ENCODE measurements around the gene HIF1A.
A peak's percentile ranks its signal among the peaks of the same experiment; 100 is the strongest.
"Not testable (repeated sequence)": the region's sequence is repeated elsewhere in the genome, so short reads cannot be mapped to it uniquely, and the experiment has no call there.

Gene HIF1A

DNA sequence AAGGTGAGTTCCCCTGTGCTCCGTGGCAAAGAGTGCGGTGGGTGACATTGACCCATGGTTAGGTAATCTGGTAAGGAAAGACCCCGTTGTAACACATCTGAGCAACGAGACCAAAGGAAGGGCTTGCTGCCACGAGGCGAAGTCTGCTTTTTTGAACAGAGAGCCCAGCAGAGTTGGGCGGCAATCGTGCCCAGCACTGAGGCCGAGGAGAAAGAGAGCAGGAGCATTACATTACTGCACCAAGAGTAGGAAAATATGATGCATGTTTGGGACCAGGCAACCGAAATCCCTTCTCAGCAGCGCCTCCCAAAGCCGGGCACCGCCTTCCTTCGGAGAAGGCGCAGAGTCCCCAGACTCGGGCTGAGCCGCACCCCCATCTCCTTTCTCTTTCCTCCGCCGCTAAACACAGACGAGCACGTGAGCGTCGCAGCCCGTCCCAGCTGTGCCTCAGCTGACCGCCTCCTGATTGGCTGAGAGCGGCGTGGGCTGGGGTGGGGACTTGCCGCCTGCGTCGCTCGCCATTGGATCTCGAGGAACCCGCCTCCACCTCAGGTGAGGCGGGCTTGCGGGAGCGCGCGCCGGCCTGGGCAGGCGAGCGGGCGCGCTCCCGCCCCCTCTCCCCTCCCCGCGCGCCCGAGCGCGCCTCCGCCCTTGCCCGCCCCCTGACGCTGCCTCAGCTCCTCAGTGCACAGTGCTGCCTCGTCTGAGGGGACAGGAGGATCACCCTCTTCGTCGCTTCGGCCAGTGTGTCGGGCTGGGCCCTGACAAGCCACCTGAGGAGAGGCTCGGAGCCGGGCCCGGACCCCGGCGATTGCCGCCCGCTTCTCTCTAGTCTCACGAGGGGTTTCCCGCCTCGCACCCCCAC is at the start of gene HIF1A:
TSS of gene HIF1A (plus strand) at position 684 of the 865 bp plus-strand sequence. CDS start 292 bp downstream, outside the sequence.
- peak; percentile 93 to 97 for DNase-seq

- DNase-seq, result no peak
Observed at GRCh38 chr14:61646366-61647116, 48.8 kb upstream of the HIF1A start.

GRCh38 chr14:61647704-61648103 is 47.6 kb upstream of the HIF1A start:
- DNase-seq, result no peak

GRCh38 chr14:61648377-61648776 is 46.9 kb upstream of the HIF1A start:
- no peak for DNase-seq

DNA sequence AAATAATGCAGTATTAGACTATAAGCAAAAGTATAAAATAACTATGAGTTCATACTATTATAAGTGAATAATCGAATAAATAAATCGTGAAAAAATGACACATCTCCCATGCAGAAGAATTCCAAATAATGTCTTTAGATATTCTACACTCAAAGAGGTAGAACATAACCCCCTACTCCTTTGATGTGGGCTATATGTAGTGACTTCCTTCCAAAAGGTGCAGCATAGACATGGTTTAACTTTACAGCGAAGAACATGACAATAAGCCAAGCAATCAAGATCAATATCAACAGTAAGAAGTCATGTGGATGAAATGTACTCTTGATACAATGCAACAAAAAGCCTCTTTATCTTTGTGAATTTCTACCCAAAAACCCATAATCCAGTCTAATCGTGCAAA is 46.0 kb upstream of the HIF1A start:
- no peak for DNase-seq

DNA sequence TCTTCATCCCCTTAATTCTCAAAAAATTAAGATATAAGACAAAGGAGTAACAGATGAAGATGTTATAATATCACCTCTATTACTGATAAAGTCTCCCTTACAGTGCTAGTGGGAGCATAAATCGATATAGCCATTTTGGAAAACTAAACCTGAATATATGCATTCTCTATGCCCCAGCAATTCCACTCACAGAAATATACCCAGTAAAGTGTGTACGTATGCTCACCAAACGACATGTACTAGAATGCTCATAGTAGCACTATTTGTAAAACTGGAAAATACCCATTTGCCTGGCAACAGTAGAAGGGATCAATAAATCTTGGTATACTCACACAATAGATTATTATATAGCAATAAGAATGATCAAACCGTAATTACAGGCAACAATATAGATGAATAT is 44.0 kb upstream of the HIF1A start:
- no peak for DNase-seq

- no peak for DNase-seq
Observed at GRCh38 chr14:61652526-61653262, 42.6 kb upstream of the HIF1A start.

- DNase-seq, result no peak
Observed at GRCh38 chr14:61653507-61653906, 41.8 kb upstream of the HIF1A start.

DNA sequence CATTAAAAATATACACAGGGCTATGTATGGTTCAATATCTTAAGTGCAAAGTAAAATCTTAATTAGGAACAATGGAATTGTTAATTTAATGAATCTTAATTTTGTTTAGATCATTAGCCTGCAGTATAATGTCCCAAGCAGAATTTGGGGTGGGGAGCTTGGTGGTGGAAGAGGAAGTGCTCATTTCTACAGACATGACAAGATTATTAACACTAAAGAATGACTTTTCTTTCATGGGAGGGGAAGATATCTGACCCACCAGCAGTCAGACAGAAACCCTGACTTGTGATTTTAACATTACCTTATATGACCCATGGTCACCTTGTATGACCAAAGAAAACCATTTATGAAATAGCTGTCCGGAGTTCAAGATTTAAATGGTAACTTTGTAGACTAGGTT is 41.3 kb upstream of the HIF1A start:
- no peak for DNase-seq

DNA sequence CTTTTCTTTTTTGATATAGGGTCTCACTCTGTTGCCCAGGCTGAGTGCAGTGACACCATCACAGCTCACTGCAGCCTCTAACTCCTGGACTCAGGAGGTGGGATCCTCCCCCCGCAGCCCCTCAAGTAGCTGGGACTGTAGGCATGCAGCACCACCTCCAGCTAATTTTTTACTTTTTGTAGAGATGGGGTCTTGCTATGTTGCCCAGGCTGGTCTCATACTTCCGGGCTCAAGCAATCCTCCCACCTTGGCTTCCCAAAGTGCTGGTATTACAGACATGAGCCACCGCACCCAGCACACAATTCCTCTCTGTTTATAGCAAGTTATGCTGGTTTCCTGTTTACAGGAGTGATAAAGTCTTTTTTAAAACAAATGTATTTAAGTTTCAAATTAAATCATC is 39.5 kb upstream of the HIF1A start:
- no peak for DNase-seq

DNA sequence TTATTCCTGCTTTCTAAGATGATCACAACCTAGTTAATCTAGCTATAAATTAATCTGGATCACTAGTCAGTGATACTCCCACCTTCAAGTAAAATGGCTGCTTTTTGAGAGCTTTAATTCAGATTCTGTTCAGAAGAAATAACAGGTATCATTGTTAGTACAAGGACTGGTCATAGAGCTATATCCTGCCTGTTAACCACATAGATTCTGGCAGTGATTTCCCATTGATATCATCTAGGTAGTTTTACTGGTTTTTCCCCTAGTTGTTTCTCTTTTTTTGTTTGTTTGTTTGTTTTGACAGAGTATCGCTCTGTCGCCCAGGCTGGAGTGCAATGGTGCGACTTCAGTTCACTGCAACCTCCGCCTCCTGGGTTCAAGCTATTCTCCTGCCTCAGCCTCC is 39.0 kb upstream of the HIF1A start:
- DNase-seq, result no peak

DNA sequence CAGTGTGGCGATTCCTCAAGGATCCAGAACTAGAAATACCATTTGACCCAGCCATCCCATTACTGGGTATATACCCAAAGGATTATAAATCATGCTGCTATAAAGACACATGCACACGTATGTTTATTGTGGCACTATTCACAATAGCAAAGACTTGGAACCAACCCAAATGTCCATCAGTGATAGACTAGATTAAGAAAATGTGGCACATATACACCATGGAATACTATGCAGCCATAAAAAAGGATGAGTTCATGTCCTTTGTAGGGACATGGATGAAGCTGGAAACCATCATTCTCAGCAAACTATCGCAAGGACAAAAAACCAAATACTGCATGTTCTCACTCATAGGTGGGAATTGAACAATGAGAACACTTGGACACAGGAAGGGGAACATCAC is 37.2 kb upstream of the HIF1A start:
- not testable (repeated sequence) for DNase-seq

- no peak for DNase-seq
Observed at GRCh38 chr14:61659582-61659981, 35.7 kb upstream of the HIF1A start.

- no peak for DNase-seq
Observed at GRCh38 chr14:61661471-61662400, 33.6 kb upstream of the HIF1A start.

DNA sequence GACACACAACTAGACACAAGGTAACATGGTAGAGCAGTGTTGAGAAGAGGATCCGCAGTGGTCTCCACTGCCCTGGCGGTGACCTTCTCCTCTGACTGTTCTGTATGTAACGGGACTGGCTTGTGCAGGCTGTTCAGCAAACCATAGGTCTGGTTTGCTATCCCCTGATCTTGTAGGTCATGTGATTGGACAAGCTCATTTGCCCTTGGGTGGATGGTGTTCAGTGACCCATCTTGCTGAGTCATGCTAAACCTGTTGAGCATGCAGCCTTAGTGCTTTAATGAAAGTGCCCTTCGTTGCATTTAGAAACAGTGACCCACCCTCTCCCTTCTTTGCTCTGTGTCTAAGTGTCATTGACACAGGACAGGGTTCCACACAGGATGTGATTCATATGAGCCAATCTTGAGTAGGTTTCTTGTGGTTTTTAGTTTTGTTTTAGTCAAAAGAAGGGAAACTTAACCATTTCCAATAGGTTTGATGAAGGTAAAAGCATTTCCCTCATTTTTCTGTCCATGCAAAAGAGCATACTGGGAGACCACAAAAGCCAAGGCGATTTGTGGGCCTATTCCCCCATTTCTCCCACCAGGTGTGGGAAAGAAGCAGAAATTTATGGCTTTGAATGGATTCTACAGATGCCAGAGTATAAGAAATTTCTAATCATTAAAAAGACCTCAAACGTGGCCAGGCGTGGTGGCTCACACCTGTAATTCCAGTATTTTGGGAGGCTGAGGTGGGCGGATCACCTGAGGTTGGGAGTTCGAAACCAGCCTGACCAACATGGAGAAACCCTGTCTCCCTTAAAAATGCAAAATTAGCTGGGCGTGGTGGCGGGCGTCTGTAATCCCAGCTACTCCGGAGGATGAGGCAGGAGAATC is 32.6 kb upstream of the HIF1A start:
- DNase-seq, result peak; percentile 46 to 48

GRCh38 chr14:61663312-61663979 is 31.9 kb upstream of the HIF1A start:
- DNase-seq, result no peak

DNA sequence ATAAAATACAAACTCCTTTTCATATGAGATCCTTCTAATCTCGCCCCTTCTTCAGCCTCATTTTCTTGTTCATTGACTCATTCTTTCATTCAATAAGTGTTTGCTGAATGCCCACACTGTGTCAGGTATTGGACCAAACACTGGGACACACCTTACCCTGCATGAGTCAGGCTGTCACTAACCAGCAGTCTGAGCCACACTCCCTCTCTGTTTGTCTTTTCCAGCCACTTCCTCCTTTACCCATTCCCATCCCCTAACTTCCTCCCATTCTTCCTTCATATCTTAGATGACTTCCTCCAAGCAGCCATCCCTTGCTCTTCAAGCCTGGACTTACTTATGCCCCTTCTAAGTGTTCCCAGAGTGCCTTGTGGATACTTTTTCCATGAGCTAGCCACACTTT is 27.0 kb upstream of the HIF1A start:
- peak in 1 of 2 donors; percentile 30 for DNase-seq

DNA sequence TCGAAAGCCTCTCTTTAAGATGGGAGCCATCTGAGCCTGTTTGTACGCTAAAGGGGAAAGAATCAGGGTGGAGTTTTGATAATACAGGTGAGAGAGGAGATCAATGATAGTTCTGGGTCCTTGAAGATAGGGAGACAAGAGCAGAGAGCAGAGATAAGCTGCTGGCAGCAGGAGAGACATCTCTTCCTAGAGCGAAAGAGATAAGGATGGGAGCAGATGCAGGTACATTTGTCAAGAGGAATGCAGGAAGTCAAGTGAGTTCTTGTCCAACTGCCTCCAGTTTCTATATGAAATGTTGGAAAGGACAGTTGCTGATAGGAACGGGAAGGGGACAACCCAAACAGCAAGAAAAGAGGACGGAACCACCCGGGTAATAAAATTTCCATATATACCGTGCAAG is 24.7 kb upstream of the HIF1A start:
- DNase-seq, result no peak

DNA sequence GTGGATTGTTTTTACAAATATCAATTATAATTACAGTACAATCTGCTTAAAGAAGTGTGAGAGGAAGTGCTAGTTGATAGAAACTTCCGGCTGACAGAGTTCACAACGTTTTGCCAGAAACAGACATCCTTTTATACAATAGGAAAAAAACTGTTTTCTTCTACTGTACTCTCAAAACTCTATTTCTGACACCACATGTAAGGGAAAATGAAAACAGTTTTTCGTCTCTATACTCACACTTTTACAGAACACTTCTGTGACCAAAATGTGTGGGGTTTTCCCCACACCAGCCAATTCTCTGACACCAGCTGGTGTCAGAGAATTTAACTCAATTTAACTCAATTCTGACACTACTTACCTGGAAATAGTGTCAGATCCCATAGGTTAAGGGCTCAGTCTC is 24.2 kb upstream of the HIF1A start:
- peak; percentile 40 to 42 for DNase-seq

DNA sequence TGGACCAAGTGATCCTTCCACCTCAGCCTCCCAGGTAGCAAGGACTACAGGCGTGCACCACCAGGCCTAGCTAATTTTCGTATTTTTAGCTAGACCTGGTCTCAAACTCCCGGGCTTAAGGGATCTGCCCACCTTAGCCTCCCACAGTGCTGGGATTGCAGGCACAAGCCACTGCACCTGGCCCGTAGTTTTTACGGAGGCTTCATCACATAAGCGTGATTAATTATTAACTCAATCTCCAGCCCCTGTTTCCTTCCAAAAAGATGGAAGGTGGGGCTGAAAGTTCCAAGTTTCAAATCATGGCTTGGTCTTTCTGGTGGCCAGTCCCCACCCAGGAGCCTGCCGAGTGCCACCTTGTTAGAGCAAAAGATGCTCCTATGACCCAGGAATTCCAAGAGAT is 22.5 kb upstream of the HIF1A start:
- DNase-seq, result no peak

DNA sequence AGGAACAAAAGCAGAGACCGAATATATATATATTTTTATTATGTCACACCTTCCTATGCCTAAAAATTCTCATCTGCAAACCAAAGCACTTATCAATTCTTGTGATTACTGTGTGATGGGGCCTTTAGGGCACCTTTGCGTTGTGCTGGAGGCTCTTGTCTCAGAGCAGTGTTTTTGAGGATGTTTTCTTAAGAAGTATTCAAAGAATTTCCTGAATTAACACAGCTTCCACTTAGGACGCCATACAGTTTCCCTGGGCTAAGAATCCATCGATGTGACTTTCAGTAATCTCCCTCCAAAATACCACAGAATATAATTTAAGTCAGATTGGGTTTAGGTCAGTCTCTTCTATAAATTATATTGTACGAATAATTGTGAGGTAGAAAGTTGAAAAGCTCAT is 22.0 kb upstream of the HIF1A start:
- no peak for DNase-seq

Measured in activated CD4-positive, alpha-beta T cell treated with anti-CD3 and anti-CD28 coated beads for 4 hours (primary cell).